ENCODE data around the gene FAM180A. TPM values are rescaled to one million over a fixed set of nuclear protein-coding genes. Genes with fewer than 3 reads are reported as not detected.

The FAM180A gene
- total RNA-seq, 2 experiments from 2014 or later, result not detected

DNA sequence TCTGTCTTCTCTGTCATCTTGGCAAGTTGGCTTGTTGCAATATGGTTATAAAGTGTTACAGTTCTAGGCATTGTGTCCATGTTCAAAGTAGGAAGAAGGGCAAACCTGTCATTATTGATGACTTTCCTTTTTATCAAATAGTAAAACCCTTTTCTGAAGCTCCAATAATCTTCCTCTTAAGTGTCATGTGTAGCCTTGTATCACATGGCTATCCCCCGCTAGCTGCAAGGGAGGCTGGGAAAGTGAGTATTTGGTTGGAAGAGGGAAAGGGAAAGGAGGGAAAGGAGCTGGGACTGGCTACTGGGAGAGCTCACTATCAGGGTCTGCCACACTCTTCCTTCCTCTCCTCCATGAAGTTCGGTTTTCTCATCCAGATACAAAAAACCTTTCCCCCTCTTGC is 45.2 kb upstream of the FAM180A start:
- Histone ChIP-seq H3K4me1 (ENCODE audit: insufficient read depth, low read length, poor library complexity, severe bottlenecking) (no peaks in the 10 kb centered on the region), H3K4me2 (ENCODE audit: low read length) (no peak overlapping the region), H3K4me3 (ENCODE audit: low read depth, low read length, poor library complexity, severe bottlenecking) (no peak overlapping the region), H3K36me3 (ENCODE audit: insufficient read depth, low read length) (no peaks in the 10 kb centered on the region), H2AFZ (ENCODE audit: low read length) (no peak overlapping the region), H4K20me1 (ENCODE audit: insufficient read depth, low read length) (no peaks in the 10 kb centered on the region), H3K79me2 (ENCODE audit: insufficient read depth, low read depth, low read length) (no peaks in the 10 kb centered on the region), H3K9me2 (ENCODE audit: insufficient read depth, low read length) (no peaks in the 10 kb centered on the region), H3K9me3 (ENCODE audit: low read length) (no peaks in the 10 kb centered on the region), H3K27ac (ENCODE audit: low read depth, low read length, poor library complexity, severe bottlenecking) (no peak overlapping the region)
- no peak for DNase-seq (ENCODE audit: low spot score)
- ChIA-PET CTCF (ENCODE audit: unreplicated experiment) (no interaction called here), POLR2A (interaction anchor here (0.5 to 1.2 kb wide), 3 partner anchors 202 to 649 kb away, joined by 3 to 6 read pairs (median 4); no protein-coding TSS in a partner anchor)
- BruUV-seq (replicated peaks), result no TSS peak
- no peak for TF ChIP-seq EZH2phosphoT487 (IDR thresholded peaks at IDR 0.05; ENCODE audit: borderline replicate concordance, low read depth, low read length)
- TF ChIP-seq, protein P1, sequence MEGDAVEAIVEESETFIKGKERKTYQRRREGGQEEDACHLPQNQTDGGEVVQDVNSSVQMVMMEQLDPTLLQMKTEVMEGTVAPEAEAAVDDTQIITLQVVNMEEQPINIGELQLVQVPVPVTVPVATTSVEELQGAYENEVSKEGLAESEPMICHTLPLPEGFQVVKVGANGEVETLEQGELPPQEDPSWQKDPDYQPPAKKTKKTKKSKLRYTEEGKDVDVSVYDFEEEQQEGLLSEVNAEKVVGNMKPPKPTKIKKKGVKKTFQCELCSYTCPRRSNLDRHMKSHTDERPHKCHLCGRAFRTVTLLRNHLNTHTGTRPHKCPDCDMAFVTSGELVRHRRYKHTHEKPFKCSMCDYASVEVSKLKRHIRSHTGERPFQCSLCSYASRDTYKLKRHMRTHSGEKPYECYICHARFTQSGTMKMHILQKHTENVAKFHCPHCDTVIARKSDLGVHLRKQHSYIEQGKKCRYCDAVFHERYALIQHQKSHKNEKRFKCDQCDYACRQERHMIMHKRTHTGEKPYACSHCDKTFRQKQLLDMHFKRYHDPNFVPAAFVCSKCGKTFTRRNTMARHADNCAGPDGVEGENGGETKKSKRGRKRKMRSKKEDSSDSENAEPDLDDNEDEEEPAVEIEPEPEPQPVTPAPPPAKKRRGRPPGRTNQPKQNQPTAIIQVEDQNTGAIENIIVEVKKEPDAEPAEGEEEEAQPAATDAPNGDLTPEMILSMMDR (conservative IDR thresholded peaks at IDR 0.05; ENCODE audit: low read length), result no peak
- intact Hi-C loops (cut with micrococcal nuclease; ENCODE audit: unreplicated experiment), result no loop called here

DNA sequence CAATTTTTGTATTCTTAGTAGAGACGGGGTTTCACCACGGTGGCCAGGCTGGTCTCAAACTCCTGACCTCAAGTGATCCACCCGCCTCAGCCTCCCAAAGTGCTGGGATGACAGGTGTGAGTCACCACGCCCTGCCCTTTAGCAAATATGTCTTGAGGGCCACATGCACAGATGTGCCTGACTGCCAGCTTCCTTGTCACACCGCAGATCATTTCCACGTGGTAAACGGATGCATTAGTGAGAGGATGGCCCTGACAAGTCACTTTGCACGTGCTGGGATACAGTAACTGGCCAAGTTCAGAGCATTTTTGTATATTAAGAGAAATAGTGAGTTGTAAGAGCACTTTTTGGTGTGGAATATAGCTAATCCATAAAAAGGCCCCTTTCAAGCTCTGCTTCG is 44.3 kb upstream of the FAM180A start:
- H3K36me3 ChIP-seq (ENCODE audit: insufficient read depth, low read length), result no peaks in the 10 kb centered on the region
- H3K9me2 ChIP-seq (ENCODE audit: insufficient read depth, low read length), result no peaks in the 10 kb centered on the region
- ChIA-PET POLR2A (interaction anchor here (0.7 to 1.2 kb wide), 2 partner anchors 46 to 238 kb away, joined by 3 to 4 read pairs; no protein-coding TSS in a partner anchor), CTCF (ENCODE audit: unreplicated experiment) (no interaction called here)
- no peak overlapping the region for H3K27ac ChIP-seq (ENCODE audit: low read depth, low read length, poor library complexity, severe bottlenecking)
- TF ChIP-seq EZH2phosphoT487 (IDR thresholded peaks at IDR 0.05; ENCODE audit: borderline replicate concordance, low read depth, low read length), result no peak
- TF ChIP-seq, protein P1 (conservative IDR thresholded peaks at IDR 0.05; ENCODE audit: low read length), result no peak
- H3K9me3 ChIP-seq (ENCODE audit: low read length), result no peaks in the 10 kb centered on the region
- H3K4me1 ChIP-seq (ENCODE audit: insufficient read depth, low read length, poor library complexity, severe bottlenecking), result no peaks in the 10 kb centered on the region
- H2AFZ ChIP-seq (ENCODE audit: low read length), result no peak overlapping the region
- no peaks in the 10 kb centered on the region for H4K20me1 ChIP-seq (ENCODE audit: insufficient read depth, low read length)
- H3K4me2 ChIP-seq (ENCODE audit: low read length), result no peak overlapping the region
- intact Hi-C loops (cut with micrococcal nuclease; ENCODE audit: unreplicated experiment), result no loop called here
- no peaks in the 10 kb centered on the region for H3K79me2 ChIP-seq (ENCODE audit: insufficient read depth, low read depth, low read length)
- DNase-seq (ENCODE audit: low spot score), result no peak
- H3K4me3 ChIP-seq (ENCODE audit: low read depth, low read length, poor library complexity, severe bottlenecking), result no peak overlapping the region
- BruUV-seq (replicated peaks), result no TSS peak

DNA sequence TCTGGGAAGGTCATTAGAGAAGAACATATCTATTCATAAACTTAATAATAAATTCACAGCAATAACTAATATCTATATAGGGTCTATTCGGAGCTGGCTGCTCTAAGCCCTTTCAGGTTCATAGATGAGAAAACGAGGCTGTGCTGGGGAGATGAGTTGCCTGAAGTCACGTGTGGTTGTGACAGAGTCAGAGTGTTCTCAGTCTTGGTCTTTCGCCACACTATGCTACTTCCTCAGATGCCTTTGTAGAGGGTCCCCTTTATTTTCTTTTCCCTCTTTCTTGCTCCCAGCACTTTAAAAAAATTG is 43.7 kb upstream of the FAM180A start:
- intact Hi-C loops (cut with micrococcal nuclease; ENCODE audit: unreplicated experiment), result no loop called here
- POLR2A ChIA-PET, result interaction anchor here (0.7 kb wide), 1 partner anchor 45 kb away, joined by 4 read pairs; no protein-coding TSS in a partner anchor
- CTCF ChIA-PET (ENCODE audit: unreplicated experiment), result no interaction called here
- Histone ChIP-seq H3K79me2 (ENCODE audit: insufficient read depth, low read depth, low read length) (no peaks in the 10 kb centered on the region), H3K27ac (ENCODE audit: low read depth, low read length, poor library complexity, severe bottlenecking) (no peak overlapping the region), H3K4me3 (ENCODE audit: low read depth, low read length, poor library complexity, severe bottlenecking) (no peak overlapping the region), H3K9me2 (ENCODE audit: insufficient read depth, low read length) (no peaks in the 10 kb centered on the region), H3K4me1 (ENCODE audit: insufficient read depth, low read length, poor library complexity, severe bottlenecking) (no peaks in the 10 kb centered on the region), H3K4me2 (ENCODE audit: low read length) (no peak overlapping the region), H4K20me1 (ENCODE audit: insufficient read depth, low read length) (no peaks in the 10 kb centered on the region), H2AFZ (ENCODE audit: low read length) (no peak overlapping the region), H3K36me3 (ENCODE audit: insufficient read depth, low read length) (no peaks in the 10 kb centered on the region), H3K9me3 (ENCODE audit: low read length) (no peaks in the 10 kb centered on the region)
- BruUV-seq (replicated peaks), result no TSS peak
- no peak for TF ChIP-seq EZH2phosphoT487 (IDR thresholded peaks at IDR 0.05; ENCODE audit: borderline replicate concordance, low read depth, low read length)
- TF ChIP-seq, protein P1 (conservative IDR thresholded peaks at IDR 0.05; ENCODE audit: low read length), result no peak
- DNase-seq (ENCODE audit: low spot score), result no peak
